ENCODE measurements around the gene PHEX.

DNA sequence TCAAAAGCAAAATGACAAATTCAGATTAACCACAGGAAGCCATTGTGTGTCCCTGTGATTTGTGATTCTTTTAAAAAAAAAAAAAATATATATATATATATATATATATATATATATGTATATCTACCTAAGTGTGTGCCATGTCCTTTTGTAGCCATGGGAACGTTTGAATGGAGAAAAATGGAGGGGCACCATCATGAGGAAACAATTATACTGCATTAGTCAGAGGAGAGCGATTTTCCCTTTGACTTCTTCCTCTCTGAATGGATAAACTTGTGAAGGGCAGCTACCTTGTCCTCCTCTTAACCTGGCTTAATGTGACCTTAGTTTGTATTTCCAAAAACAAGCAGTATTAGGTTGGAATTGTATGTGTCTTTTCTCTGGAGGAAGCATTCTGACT lies 217.2 kb downstream of the PHEX start:
- TF ChIP-seq CTCF (IDR thresholded peaks at IDR 0.05; ENCODE audit: insufficient read depth, low read length, poor library complexity, severe bottlenecking) = no peak
- TF ChIP-seq EZH2phosphoT487 (conservative IDR thresholded peaks at IDR 0.05; ENCODE audit: low read length) = no peak
